ENCODE measurements around the gene GYG1.

DNA sequence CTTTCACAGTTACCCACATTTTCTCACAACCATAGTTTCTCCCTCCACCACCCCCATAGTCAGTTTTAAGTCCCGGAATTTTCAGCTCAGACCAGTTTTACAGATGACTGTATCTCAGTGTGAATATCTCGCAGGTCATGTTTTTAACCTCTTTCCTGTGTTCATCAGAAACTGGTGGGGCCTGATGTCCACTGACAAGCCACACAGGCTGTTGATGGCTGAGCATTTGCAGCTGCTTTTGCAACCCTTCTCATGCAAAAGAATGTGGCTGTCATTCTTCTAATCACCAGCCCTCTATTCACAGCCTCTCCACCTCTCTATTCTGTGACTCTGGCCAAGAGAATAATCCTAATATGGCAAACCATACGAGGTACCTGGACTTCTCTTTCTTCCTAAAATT is 8.5 kb downstream of the GYG1 start:
- TF ChIP-seq, protein P1, sequence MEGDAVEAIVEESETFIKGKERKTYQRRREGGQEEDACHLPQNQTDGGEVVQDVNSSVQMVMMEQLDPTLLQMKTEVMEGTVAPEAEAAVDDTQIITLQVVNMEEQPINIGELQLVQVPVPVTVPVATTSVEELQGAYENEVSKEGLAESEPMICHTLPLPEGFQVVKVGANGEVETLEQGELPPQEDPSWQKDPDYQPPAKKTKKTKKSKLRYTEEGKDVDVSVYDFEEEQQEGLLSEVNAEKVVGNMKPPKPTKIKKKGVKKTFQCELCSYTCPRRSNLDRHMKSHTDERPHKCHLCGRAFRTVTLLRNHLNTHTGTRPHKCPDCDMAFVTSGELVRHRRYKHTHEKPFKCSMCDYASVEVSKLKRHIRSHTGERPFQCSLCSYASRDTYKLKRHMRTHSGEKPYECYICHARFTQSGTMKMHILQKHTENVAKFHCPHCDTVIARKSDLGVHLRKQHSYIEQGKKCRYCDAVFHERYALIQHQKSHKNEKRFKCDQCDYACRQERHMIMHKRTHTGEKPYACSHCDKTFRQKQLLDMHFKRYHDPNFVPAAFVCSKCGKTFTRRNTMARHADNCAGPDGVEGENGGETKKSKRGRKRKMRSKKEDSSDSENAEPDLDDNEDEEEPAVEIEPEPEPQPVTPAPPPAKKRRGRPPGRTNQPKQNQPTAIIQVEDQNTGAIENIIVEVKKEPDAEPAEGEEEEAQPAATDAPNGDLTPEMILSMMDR (IDR thresholded peaks at IDR 0.05) = no peak
- TF ChIP-seq POLR2AphosphoS5 (IDR thresholded peaks at IDR 0.05; ENCODE audit: low read depth, low read length) (no peak), TCF7L2 (IDR thresholded peaks at IDR 0.05; ENCODE audit: low read depth, low read length) (no peak), SIN3A (IDR thresholded peaks at IDR 0.05; ENCODE audit: borderline replicate concordance, insufficient read depth, low read depth, low read length) (no peak)
- TF ChIP-seq, protein P2, sequence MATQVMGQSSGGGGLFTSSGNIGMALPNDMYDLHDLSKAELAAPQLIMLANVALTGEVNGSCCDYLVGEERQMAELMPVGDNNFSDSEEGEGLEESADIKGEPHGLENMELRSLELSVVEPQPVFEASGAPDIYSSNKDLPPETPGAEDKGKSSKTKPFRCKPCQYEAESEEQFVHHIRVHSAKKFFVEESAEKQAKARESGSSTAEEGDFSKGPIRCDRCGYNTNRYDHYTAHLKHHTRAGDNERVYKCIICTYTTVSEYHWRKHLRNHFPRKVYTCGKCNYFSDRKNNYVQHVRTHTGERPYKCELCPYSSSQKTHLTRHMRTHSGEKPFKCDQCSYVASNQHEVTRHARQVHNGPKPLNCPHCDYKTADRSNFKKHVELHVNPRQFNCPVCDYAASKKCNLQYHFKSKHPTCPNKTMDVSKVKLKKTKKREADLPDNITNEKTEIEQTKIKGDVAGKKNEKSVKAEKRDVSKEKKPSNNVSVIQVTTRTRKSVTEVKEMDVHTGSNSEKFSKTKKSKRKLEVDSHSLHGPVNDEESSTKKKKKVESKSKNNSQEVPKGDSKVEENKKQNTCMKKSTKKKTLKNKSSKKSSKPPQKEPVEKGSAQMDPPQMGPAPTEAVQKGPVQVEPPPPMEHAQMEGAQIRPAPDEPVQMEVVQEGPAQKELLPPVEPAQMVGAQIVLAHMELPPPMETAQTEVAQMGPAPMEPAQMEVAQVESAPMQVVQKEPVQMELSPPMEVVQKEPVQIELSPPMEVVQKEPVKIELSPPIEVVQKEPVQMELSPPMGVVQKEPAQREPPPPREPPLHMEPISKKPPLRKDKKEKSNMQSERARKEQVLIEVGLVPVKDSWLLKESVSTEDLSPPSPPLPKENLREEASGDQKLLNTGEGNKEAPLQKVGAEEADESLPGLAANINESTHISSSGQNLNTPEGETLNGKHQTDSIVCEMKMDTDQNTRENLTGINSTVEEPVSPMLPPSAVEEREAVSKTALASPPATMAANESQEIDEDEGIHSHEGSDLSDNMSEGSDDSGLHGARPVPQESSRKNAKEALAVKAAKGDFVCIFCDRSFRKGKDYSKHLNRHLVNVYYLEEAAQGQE (IDR thresholded peaks at IDR 0.05; ENCODE audit: insufficient read depth in 1 of 2, low read depth in 2 of 2, low read length in 1 of 2) = no peak

Data from Panc1 (cell line).